Amniotic stem cell (primary cell): ENCODE measurements around the gene ALKBH5.
A peak's percentile ranks its signal among the peaks of the same experiment; 100 is the strongest.

ENCODE experiments used
- DNase-seq: peaks from one replicate; lab custom pipeline; 2025; lab: John Stamatoyannopoulos, UW

ALKBH5 gene

GRCh38 chr17:18224053-18224386, 40.4 kb downstream of the ALKBH5 start:
- DNase-seq: no peak

DNA sequence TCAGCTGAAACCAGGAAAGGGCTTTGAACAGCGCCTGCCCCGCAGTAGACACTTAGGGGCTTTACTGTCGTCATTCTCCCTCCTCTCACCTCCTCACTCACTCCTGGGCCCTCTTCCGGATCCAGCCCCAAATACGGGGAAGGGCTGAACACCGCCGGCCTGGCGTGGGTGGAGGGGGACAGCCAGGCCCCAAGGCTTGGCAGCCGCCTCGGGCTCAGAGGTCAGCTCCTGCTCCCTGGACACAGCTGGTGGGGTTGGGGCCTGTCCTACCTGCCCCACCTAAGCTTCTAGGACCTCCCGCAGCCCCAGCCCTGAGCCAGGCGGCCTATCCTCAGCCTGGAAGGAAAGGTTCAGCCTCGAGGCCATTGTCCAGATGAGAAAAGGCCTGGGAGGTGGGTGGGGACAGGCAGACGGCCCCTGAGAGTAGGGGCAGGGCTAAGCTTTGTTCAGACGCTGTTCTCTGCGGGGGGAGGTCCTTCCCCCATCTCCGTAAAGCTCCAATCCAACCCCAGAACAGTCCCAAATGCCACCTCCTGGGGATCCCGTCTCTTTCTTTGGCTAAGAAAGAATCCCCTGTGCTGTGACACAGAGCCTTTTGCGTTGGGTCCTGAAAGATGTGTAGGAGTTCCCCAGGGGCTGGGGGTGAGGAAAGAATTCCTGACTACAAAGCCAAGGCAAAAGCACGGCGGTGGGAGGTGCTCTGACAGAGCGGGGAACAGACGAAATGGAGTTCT, 40.9 kb downstream of the ALKBH5 start:
- no peak for DNase-seq

DNA sequence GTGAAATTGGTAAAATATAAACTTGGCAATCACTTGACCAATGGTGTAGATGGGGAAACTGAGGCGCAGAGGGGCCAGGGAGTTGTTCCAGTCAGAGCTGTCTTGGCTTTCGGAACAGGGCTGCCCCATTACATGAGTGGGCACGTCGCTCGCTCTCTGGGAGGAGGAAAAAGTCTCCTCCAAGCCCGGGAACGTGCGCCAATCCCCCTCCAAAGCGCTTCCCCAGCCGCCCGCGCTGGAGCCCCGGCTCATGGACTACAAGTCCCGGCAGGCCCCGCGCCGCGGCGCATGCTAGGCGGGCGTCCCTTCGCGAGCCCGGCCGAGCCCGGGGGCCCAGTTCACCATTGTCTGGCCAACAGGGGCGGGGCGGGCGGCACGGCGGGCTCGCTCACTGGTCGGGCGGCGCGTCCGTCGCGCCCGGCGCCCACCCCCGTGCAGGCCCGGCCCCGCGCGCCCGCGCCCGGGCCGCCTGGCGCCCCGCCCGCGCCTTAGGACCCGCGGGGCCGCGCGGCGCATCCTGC, 41.6 kb downstream of the ALKBH5 start, which contains the start of gene LLGL1:
TSS of gene LLGL1 (plus strand) at position 515 of the 521 bp plus-strand sequence. CDS start 48 bp downstream, outside the sequence.
- peak; percentile 87 for DNase-seq

DNA sequence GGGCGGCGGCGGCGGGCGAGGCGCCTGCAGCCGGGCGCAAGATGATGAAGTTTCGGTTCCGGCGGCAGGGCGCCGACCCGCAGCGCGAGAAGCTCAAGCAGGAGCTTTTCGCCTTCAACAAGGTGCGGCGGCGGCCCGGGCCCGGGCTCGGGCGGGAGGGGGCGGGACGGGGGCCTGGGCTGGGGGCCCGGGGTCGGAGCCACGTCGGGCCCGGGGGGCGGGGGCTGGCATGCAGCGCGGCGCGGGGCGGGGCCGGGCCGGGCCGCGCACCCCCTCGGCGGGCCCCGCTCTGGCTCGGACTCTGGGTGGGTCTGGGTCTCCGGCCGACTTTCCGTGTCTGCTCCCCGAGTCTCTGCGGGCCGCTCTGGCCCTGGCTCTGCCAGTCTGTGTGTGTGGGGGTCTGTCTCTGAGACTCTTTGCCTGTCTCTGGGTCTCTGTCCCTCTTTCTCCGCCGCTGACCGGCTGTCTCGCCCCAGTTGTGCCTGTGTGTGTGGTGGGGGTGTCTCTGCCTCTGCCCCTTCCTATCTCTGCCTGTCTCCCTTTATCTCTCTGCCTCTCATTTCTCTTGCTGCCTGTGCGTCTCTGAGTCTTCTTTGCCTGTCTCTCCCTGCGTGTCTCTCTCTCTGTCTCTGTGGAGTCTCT, 42.1 kb downstream of the ALKBH5 start:
- no peak for DNase-seq

DNA sequence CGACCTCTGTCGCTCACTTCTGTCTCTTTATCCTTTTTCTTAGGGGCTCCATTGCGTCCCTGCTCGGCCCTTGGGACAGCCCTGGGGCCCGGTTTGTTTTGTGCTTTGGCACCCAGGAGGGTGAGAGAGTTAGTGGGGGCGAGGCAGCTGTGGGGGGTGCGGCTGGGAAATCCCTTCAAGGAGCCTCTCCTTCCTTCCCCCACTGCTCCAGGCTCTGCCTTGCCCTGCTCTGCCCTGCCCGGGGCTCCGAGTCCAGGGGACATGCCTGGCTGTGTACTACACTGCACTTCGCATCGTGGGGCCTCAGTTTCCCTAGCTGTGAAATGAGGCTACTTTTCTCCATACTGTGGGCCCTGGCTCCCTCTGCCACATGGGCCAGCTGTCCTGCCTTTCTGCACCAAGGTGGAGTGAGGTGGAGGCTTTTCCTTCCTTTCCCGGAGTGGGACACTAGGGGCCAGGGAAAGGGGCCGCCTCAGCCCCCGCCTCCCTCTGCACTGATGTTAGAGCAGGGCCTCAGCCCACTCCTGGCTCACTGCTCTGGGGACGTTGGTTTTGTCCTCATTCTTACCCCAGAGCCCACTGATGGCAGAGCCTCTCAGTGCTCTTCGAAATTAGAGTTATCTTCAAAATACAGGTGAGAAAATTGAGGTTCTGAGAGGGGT, 42.8 kb downstream of the ALKBH5 start:
- no peak for DNase-seq

- DNase-seq: no peak
Measured at GRCh38 chr17:18227635-18228034, 44.0 kb downstream of the ALKBH5 start.

DNA sequence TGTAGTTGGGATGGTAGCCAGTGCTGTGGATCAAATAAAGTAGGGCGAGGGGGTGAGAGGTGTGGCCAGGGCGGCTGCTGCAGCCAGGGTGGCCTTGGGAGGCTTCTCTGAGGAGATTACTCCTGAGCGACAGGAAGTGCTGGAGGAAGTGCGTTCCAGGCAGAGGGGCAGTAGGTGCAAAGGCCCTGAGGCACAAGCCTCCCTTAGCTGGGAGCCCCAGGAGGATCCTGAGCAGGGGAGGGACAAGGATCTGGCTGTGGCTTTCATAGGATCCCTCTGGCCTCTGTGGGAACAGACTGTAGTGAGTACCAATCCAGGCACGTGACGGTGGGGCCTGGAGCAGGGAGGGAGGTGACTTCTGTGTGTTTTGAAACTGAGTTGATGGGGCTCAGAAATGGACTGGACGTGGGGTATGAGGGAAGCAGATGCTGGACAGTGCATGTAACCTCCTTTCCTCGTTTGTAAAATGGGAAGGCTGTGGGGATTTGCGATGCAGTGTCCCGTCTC, 44.6 kb downstream of the ALKBH5 start:
- DNase-seq: no peak

- DNase-seq: no peak
Measured at GRCh38 chr17:18229254-18229653, 45.6 kb downstream of the ALKBH5 start.

GRCh38 chr17:18229771-18230170, 46.1 kb downstream of the ALKBH5 start:
- no peak for DNase-seq

GRCh38 chr17:18230288-18231141, 46.9 kb downstream of the ALKBH5 start:
- no peak for DNase-seq

DNA sequence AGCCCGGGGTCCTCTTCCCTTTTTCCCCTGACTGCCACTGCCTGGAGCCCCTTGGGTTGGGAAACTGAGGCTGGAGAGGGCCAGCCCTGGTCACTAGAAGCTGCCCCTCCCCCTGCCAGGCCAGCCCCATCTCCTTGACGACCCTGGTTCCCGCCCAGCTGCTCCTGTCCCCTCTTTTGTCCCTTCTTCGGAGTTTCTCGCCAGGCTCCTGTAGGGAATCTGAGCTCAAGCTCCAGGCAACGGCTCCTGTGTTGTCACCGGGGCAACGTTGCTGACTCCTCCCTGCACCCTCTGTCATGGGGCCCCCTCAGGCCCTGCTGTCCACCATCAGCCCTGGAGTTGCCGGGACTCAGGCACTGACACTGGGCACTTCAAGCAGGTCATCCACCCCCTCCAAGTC, 47.5 kb downstream of the ALKBH5 start:
- DNase-seq: no peak

DNA sequence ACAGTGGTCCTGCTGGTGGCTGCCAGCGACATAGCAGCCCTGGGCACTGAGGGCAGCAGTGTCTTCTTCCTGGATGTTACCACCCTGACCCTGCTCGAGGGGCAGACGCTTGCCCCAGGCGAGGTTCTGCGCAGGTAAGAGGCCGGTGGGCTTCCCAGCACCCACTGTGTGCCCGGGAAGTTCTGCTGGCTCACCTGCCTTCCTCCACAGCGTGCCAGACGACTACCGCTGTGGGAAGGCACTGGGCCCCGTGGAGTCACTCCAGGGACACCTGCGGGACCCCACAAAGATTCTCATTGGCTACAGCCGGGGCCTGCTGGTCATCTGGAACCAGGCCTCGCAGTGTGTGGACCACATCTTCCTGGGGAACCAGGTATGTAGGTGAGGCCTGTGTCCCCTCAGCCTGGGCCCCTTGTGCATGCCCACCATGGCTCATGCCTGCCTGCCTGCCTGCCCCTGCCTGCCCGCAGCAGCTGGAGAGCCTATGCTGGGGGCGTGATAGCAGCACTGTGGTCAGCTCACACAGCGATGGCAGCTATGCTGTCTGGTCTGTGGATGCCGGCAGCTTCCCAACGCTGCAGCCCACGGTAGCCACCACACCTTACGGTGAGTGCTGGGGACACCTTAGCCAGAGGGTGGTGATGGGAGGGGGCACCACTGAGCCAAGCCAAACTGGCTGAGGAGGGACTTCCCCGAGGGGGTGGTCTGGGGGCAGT, 50.3 kb downstream of the ALKBH5 start:
- no peak for DNase-seq

DNA sequence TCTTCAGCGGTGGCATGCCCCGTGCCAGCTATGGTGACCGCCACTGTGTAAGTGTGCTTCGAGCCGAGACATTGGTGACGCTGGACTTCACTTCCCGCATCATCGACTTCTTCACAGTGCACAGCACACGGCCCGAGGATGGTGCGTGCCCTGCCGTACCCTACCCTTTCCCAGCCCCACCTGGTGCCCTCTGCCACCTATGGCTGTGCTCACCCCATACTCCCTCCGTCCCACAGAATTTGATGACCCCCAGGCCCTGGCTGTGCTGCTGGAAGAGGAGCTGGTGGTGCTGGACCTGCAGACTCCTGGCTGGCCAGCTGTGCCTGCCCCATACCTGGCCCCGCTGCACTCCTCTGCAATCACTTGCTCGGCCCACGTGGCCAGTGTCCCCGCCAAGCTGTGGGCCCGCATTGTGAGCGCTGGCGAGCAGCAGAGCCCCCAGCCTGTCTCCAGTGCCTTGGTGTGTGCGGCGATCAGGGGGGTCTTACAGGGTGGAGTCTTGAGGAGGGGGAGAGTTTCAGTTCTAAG, 51.3 kb downstream of the ALKBH5 start:
- DNase-seq: no peak

GRCh38 chr17:18235743-18236256, 52.2 kb downstream of the ALKBH5 start:
- DNase-seq: peak; percentile 52

DNA sequence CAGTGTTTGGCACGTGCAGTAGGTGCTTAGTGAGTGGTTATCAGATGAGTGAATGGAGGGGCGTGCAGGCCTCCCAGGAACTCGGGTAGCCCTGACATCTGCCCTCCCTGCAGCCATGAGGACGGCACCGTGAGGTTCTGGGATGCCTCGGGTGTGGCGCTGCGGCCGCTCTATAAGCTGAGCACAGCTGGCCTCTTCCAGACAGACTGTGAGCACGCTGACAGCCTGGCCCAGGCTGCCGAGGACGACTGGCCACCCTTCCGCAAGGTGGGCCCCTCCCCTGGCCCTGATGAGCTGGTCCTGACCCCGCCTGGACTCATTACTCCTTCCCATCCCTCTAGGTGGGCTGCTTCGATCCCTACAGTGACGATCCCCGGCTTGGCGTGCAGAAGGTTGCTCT, 52.9 kb downstream of the ALKBH5 start:
- no peak for DNase-seq

DNA sequence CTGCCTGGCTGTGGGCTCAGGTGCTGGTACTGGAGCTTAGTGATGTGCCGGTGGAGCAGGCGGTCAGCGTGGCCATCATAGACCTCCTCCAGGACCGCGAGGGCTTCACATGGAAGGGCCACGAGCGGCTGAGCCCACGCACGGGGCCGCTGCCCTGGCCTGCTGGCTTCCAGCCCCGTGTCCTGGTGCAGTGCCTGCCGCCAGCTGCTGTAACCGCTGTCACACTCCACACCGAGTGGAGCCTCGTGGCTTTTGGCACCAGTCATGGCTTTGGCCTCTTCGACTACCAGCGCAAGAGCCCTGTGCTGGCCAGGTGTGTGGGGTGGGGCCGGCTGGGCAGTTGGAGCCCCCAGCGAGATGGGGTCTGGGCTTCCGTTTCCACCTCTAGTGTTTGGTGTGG, 53.8 kb downstream of the ALKBH5 start:
- DNase-seq: no peak

GRCh38 chr17:18238299-18238698, 54.7 kb downstream of the ALKBH5 start:
- no peak for DNase-seq

GRCh38 chr17:18240449-18240848, 56.8 kb downstream of the ALKBH5 start:
- DNase-seq: no peak

- DNase-seq: no peak
Measured at GRCh38 chr17:18241229-18241871, 57.7 kb downstream of the ALKBH5 start.
